ENCODE data around the gene DEUP1.

Gene DEUP1

GRCh38 chr11:93481279-93481678, 150.7 kb downstream of the DEUP1 start:
- DNase-seq, result no peak

- no peak for DNase-seq
Observed at GRCh38 chr11:93481696-93482095, 151.2 kb downstream of the DEUP1 start.

GRCh38 chr11:93482556-93482955, 152.0 kb downstream of the DEUP1 start:
- DNase-seq, result no peak

GRCh38 chr11:93484716-93485115, 154.2 kb downstream of the DEUP1 start:
- no peak for DNase-seq

GRCh38 chr11:93485983-93486382, 155.4 kb downstream of the DEUP1 start:
- no peak for DNase-seq

GRCh38 chr11:93487032-93487483, 156.5 kb downstream of the DEUP1 start:
- no peak for DNase-seq
